GM12878 (cell line): ENCODE measurements around the gene CERK. TPM values are rescaled to one million over a fixed set of nuclear protein-coding genes. Genes with fewer than 3 reads are reported as not detected.

Experiments used
- ATAC-seq: fragments of 200-7000 bp; cut with Tn5 transposase; 3 replicates; pipeline ENCODE4 v1.9.1; 2020; ENCODE audit warnings: mild to moderate bottlenecking, moderate library complexity
- BruUV-seq: library from RNA; stranded (reverse); fragments of 400-500 nt; replicated peaks from 2 replicates; lab custom pipeline; 2021; lab: Mats Ljungman, UMichigan
- CTCF ChIA-PET: fragments of 300-600 bp; sonication (Branson Sonifier 250); formaldehyde crosslinking; extraction: SDS; loops from one replicate; lab custom pipeline; 2021; ENCODE audit warnings: inconsistent platforms; lab: Yijun Ruan, JAX
- POLR2A ChIA-PET: fragments of 350-600 bp; formaldehyde crosslinking; extraction: SDS; loops from one replicate; lab custom pipeline; 2021; ENCODE audit warnings: inconsistent platforms; lab: Charles Lee
- RAD21 ChIA-PET: fragments of 300-600 bp; sonication (Branson Sonifier 250); formaldehyde crosslinking; loops from one replicate; lab custom pipeline; 2023; ENCODE audit warnings: antibody characterized with exemption; ENCODE audit not compliant: unreplicated experiment; lab: Charles Lee
- SMC1A ChIA-PET: fragments of 300-600 bp; sonication (Branson Sonifier 250); formaldehyde crosslinking; loops from one replicate; lab custom pipeline; 2023; ENCODE audit not compliant: unreplicated experiment, uncharacterized antibody; lab: Charles Lee
- DNase-seq: peaks from one replicate; pipeline ENCODE4 v3.0.0-alpha.2; 2011; ENCODE audit warnings: low read depth, low spot score
- FAIRE-seq: peaks from 3 replicates; lab custom pipeline; 2011; peaks lifted over from hg19 to GRCh38; lab: Jason Lieb, UNC
- H2AFZ ChIP-seq: 2 replicates; pipeline ENCODE4 v1.6.0; 2011; ENCODE audit warnings: low read depth, low read length, control low read depth; ENCODE audit not compliant: control insufficient read depth
- H3K27ac ChIP-seq: 2 replicates; pipeline ENCODE4 v1.5.1; 2011; ENCODE audit warnings: control low read depth; ENCODE audit not compliant: control insufficient read depth, insufficient read depth
- H3K27me3 ChIP-seq, 2 experiments: replicated peaks in 1 of 2; 2 replicates each; pipeline versions ENCODE4 v1.6.0 to v1.6.1; 2011; ENCODE audit warnings: low read length in 1 of 2; ENCODE audit not compliant: control insufficient read depth in 2 of 2, insufficient read depth in 2 of 2
- H3K36me3 ChIP-seq, 2 experiments: 2 replicates each; pipeline ENCODE4 v1.5.1; 2011; ENCODE audit warnings: low read length in 1 of 2; ENCODE audit not compliant: control insufficient read depth in 2 of 2, insufficient read depth in 2 of 2
- H3K4me1 ChIP-seq: 2 replicates; pipeline ENCODE4 v1.6.1; 2011; ENCODE audit warnings: mild to moderate bottlenecking, low read length, moderate library complexity, mixed read lengths; ENCODE audit not compliant: control insufficient read depth, insufficient read depth
- H3K4me2 ChIP-seq: 2 replicates; pipeline ENCODE4 v1.6.0; 2011; ENCODE audit warnings: control low read depth; ENCODE audit not compliant: control insufficient read depth, insufficient read depth
- H3K4me3 ChIP-seq: fragments of 200-600 bp; sonication (generic); 2 replicates; pipeline ENCODE4 v1.5.1; 2016
- H3K79me2 ChIP-seq: 2 replicates; pipeline ENCODE4 v1.6.0; 2011; ENCODE audit warnings: low read length; ENCODE audit not compliant: control insufficient read depth, insufficient read depth
- H3K9ac ChIP-seq: 2 replicates; pipeline ENCODE4 v1.8.0; 2011; ENCODE audit warnings: low read length, control low read depth, mixed read lengths; ENCODE audit not compliant: control insufficient read depth, insufficient read depth
- H3K9me3 ChIP-seq: replicated peaks from 3 replicates; pipeline ENCODE4 v1.5.1; 2011; ENCODE audit warnings: mild to moderate bottlenecking, low read length; ENCODE audit not compliant: control insufficient read depth, insufficient read depth
- H4K20me1 ChIP-seq: 2 replicates; pipeline ENCODE4 v1.6.0; 2011; ENCODE audit not compliant: control insufficient read depth, insufficient read depth
- ATF7 ChIP-seq: fragments of 450-650 bp; IDR thresholded peaks from 2 replicates; pipeline ENCODE4 v1.6.1; 2016; ENCODE audit warnings: low read depth, mild to moderate bottlenecking
- BACH1 ChIP-seq: fragments of 450-650 bp; IDR thresholded peaks from 2 replicates; pipeline ENCODE4 v1.6.1; 2017; ENCODE audit warnings: mild to moderate bottlenecking, borderline replicate concordance
- CHD2 ChIP-seq: IDR thresholded peaks from 2 replicates; pipeline ENCODE4 v1.6.1; 2011; ENCODE audit warnings: low read depth, low read length, improper control_type of control experiment, borderline replicate concordance
- CREM ChIP-seq: IDR thresholded peaks from 2 replicates; pipeline ENCODE4 v1.6.1; 2014; ENCODE audit warnings: antibody characterized with exemption, low read depth
- EGR1 ChIP-seq, 2 experiments: IDR thresholded peaks; 1 replicate in 1 of 2; 2 replicates in 1 of 2; pipeline ENCODE4 v1.6.1; 2011 to 2012; ENCODE audit warnings: low read depth in 2 of 2, low read length in 2 of 2, borderline replicate concordance in 1 of 2, mild to moderate bottlenecking in 1 of 2, moderate library complexity in 1 of 2
- HCFC1 ChIP-seq: fragments of 150-350 bp; IDR thresholded peaks from 2 replicates; pipeline ENCODE4 v1.6.1; 2014; ENCODE audit warnings: low read length
- HDAC6 ChIP-seq: fragments of 200-600 bp; sonication (generic); IDR thresholded peaks from one replicate; pipeline ENCODE4 v1.8.0; 2017; ENCODE audit warnings: antibody characterized with exemption; ENCODE audit not compliant: unreplicated experiment
- JUND ChIP-seq: IDR thresholded peaks from 2 replicates; pipeline ENCODE4 v1.6.1; 2012; ENCODE audit warnings: low read depth, mild to moderate bottlenecking, low read length, improper control_type of control experiment, moderate library complexity
- KDM1A ChIP-seq: fragments of 200-600 bp; sonication (generic); IDR thresholded peaks from 2 replicates; pipeline ENCODE4 v1.6.1; 2016; ENCODE audit warnings: borderline replicate concordance
- MEF2A ChIP-seq: IDR thresholded peaks from 2 replicates; pipeline ENCODE4 v1.6.1; 2011; ENCODE audit warnings: low read depth, mild to moderate bottlenecking, low read length, moderate library complexity; ENCODE audit not compliant: insufficient read depth
- MTA2 ChIP-seq: fragments of 450-650 bp; IDR thresholded peaks from 2 replicates; pipeline ENCODE4 v1.6.1; 2016; ENCODE audit warnings: low read depth, mild to moderate bottlenecking, moderate library complexity
- RELA ChIP-seq: fragments of 450-650 bp; IDR thresholded peaks from 2 replicates; pipeline ENCODE4 v1.8.0; 2014; ENCODE audit warnings: borderline replicate concordance; ENCODE audit not compliant: partially characterized antibody
- TARDBP ChIP-seq: IDR thresholded peaks from 2 replicates; pipeline ENCODE4 v1.6.1; 2016; ENCODE audit warnings: borderline replicate concordance
- ZNF24 ChIP-seq: fragments of 450-650 bp; IDR thresholded peaks from 2 replicates; pipeline ENCODE4 v1.6.1; 2017; ENCODE audit warnings: antibody characterized with exemption, mild to moderate bottlenecking
- WGBS: methylation state at CpG from one replicate; pipeline ENCODE4 v1.1.6; 2016; ENCODE audit warnings: low lambda C conversion rate; ENCODE audit not compliant: insufficient replicate concordance, insufficient coverage; ENCODE audit errors: missing lambda C conversion rate; 5-methylcytosine and 5-hydroxymethylcytosine counted together
- in situ Hi-C: fragments of 300-500 bp; cut with MboI; formaldehyde crosslinking; loops from 9 replicates; pipeline ENCODE4 v1.14.3; 2018; ENCODE audit warnings: mixed read lengths
- intact Hi-C: fragments of 100-400 bp; cut with micrococcal nuclease; formaldehyde crosslinking; loops from one replicate; pipeline ENCODE4 v1.14.2; 2022; ENCODE audit not compliant: unreplicated experiment
- polyA plus RNA-seq, 11 experiments: library from polyadenylated mRNA; depleted of rRNA in 4 of 11; unstranded in 6 of 11; stranded (reverse) in 5 of 11; fragments of >200 nt; fragmentation: Nextera tagmentation in 4 of 11; fragmentation: Illumina TruSeq in 1 of 11; extraction: Ambion mirVana in 4 of 11; extraction: Trizol in 1 of 11; gene quantifications; 1 replicate in 1 of 11; 2 replicates in 10 of 11; pipeline versions ENCODE4 v1.2.1 to v1.2.3, GENCODE V29; 2011 to 2016; ENCODE audit warnings: inconsistent platforms in 2 of 11, missing spikeins in 2 of 11, low read depth in 1 of 11
- total RNA-seq, 4 experiments: library from RNA; depleted of rRNA in 3 of 4; stranded (reverse); fragments of >200 nt in 3 of 4; fragmentation: Illumina TruSeq in 1 of 4; extraction: Trizol in 1 of 4; gene quantifications; 2 replicates each; pipeline versions ENCODE4 v1.2.1 to v1.2.3, GENCODE V29; 2013 to 2021
- TF ChIP-seq, protein P1 (sequence below): IDR thresholded peaks from 2 replicates; pipeline ENCODE4 v1.6.1; 2012; ENCODE audit warnings: low read depth, low read length, improper control_type of control experiment
- TF ChIP-seq, protein P2 (sequence below): fragments of 450-650 bp; conservative IDR thresholded peaks from 2 replicates; pipeline ENCODE4 v1.6.1; 2017; ENCODE audit warnings: mild to moderate bottlenecking, moderate library complexity

Gene CERK
- total and polyA plus RNA-seq, 10 of the 15 experiments (the other 5 are each of a cell fraction or from before 2014, with no cell fraction given): 4.0 to 41.1 (median 30.2) TPM

DNA sequence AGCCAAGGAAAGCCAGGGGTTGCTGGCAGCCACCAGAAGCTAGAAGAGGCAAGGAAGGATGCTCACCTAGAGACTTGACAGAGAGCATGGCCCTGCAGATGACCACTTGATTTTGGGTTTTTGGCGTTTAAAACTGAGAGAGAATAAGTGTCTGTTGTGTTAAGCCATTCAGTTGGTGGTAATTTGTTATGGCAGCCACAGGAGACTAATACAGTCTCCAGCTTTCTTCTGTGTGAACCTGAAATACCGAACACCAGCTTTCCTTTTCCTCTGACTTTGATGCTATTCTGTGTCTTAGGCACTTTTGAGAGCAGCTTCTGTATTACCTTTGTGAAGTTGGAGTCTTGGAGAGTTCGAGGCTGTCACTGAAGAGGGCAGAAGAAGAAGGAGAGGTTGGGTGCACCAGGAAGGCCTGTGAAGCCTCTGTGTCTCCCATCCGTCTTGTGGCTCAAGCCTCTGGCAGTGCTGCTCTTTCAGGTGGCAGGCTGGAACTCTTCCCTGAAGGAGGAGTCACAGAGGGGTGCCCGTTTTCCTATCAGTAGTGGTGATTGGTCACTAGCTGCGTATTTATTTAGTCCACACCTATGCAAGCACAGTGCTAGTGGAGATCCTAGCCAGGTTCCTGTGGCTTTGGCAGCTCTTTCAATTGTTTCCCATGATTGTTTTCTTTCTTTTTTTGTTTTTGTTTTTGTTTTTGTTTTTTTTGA lies 26.9 kb upstream of the CERK start:
- in situ Hi-C loops: loop anchor here (25.0 kb wide), 1 partner anchor 1322 kb away; no protein-coding TSS in a partner anchor
- H3K4me2 ChIP-seq: peak overlapping the region; percentile 81
- no peak for FAIRE-seq

More for the DNA sequence above, 26.9 kb upstream of the CERK start:
- ChIA-PET SMC1A (interaction anchor here (1.0 to 5.8 kb wide), 4 partner anchors 11 to 201 kb away, joined by 3 to 72 read pairs (median 16); no protein-coding TSS in a partner anchor), POLR2A (interaction anchor here (1.3 to 4.3 kb wide), 2 partner anchors 10 to 16 kb away, joined by 3 to 56 read pairs; no protein-coding TSS in a partner anchor), RAD21 (interaction anchor here (0.7 to 10.5 kb wide), 6 partner anchors 9 to 201 kb away, joined by 3 to 199 read pairs (median 14); no protein-coding TSS in a partner anchor), CTCF (interaction anchor here (1.3 to 11.8 kb wide), 4 partner anchors 8 to 201 kb away, joined by 5 to 297 read pairs (median 62); no protein-coding TSS in a partner anchor)
- peak overlapping the region; percentile 97 for H3K4me3 ChIP-seq
- 50% methylated on average over 6 of the region's 6 CpGs for WGBS
- peaks cover 0 to 6% of the 10 kb centered on the region in 2 experiments; a peak in 2 of 4 replicates for H3K36me3 ChIP-seq
- peaks cover 80% of the 10 kb centered on the region for H3K79me2 ChIP-seq
- TSS peak; percentile 56 for BruUV-seq
- no peaks in the 10 kb centered on the region for H3K9me3 ChIP-seq
- no peaks in the 10 kb centered on the region for H3K27me3 ChIP-seq
- no peak overlapping the region; the same call in 1 of the 2 replicates for H3K9ac ChIP-seq
- H2AFZ ChIP-seq: no peak overlapping the region
- peaks cover 32% of the 10 kb centered on the region for H3K4me1 ChIP-seq
- peak overlapping the region; percentile 91 for H3K27ac ChIP-seq
- no peaks in the 10 kb centered on the region for H4K20me1 ChIP-seq
- intact Hi-C loops: no loop called here
- DNase-seq: no peak
- ATAC-seq: no peak
- no peak for TF ChIP-seq JUND
- no peak for TF ChIP-seq KDM1A
- TF ChIP-seq CREM: no peak
- no peak for TF ChIP-seq ZNF24
- TF ChIP-seq MTA2: no peak
- no peak for TF ChIP-seq ATF7
- no peak for TF ChIP-seq BACH1
- TF ChIP-seq RELA: no peak
- no peak for TF ChIP-seq CHD2
- TF ChIP-seq HDAC6: no peak
- no peak for TF ChIP-seq EGR1 (IDR thresholded peaks at IDR 0.05; ENCODE audit: borderline replicate concordance in 1 of 2, low read depth in 2 of 2, low read length in 2 of 2)
- TF ChIP-seq, protein P1, sequence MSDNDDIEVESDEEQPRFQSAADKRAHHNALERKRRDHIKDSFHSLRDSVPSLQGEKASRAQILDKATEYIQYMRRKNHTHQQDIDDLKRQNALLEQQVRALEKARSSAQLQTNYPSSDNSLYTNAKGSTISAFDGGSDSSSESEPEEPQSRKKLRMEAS: no peak
- TF ChIP-seq TARDBP: no peak
- TF ChIP-seq HCFC1: no peak
- TF ChIP-seq, protein P2, sequence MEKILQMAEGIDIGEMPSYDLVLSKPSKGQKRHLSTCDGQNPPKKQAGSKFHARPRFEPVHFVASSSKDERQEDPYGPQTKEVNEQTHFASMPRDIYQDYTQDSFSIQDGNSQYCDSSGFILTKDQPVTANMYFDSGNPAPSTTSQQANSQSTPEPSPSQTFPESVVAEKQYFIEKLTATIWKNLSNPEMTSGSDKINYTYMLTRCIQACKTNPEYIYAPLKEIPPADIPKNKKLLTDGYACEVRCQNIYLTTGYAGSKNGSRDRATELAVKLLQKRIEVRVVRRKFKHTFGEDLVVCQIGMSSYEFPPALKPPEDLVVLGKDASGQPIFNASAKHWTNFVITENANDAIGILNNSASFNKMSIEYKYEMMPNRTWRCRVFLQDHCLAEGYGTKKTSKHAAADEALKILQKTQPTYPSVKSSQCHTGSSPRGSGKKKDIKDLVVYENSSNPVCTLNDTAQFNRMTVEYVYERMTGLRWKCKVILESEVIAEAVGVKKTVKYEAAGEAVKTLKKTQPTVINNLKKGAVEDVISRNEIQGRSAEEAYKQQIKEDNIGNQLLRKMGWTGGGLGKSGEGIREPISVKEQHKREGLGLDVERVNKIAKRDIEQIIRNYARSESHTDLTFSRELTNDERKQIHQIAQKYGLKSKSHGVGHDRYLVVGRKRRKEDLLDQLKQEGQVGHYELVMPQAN: no peak
- TF ChIP-seq MEF2A: no peak
